HG02623 (cell line): ENCODE data around the gene KTN1.

Experiments used
- ATAC-seq: cut with Tn5 transposase; IDR thresholded peaks from one replicate; pipeline ENCODE4 v1.9.1; 2021; ENCODE audit warnings: moderate library complexity; ENCODE audit not compliant: unreplicated experiment

Gene KTN1

GRCh38 chr14:55579724-55580469 is at the start of gene KTN1:
Gene KTN1 (plus strand): TSS chr14:55580207. CDS start chr14:55612049, 31,842 bp downstream.
- ATAC-seq = peak; percentile 76

- no peak for ATAC-seq
Observed at GRCh38 chr14:55530464-55530863, 49.5 kb upstream of the KTN1 start.

- ATAC-seq = no peak
Observed at GRCh38 chr14:55532645-55533344, 47.2 kb upstream of the KTN1 start.

GRCh38 chr14:55533960-55534359 is 46.0 kb upstream of the KTN1 start:
- ATAC-seq = no peak

- no peak for ATAC-seq
Observed at GRCh38 chr14:55535516-55536203, 44.3 kb upstream of the KTN1 start.

GRCh38 chr14:55536204-55536708 is 43.8 kb upstream of the KTN1 start:
- no peak for ATAC-seq

- ATAC-seq = no peak
Observed at GRCh38 chr14:55537782-55538181, 42.2 kb upstream of the KTN1 start.

- ATAC-seq = no peak
Observed at GRCh38 chr14:55539975-55540374, 40.0 kb upstream of the KTN1 start.

GRCh38 chr14:55540847-55541773 is 38.9 kb upstream of the KTN1 start:
- no peak for ATAC-seq

GRCh38 chr14:55545779-55546178 is 34.2 kb upstream of the KTN1 start:
- no peak for ATAC-seq

- no peak for ATAC-seq
Observed at GRCh38 chr14:55546212-55546874, 33.7 kb upstream of the KTN1 start.

- ATAC-seq = no peak
Observed at GRCh38 chr14:55547650-55548315, 32.2 kb upstream of the KTN1 start.

GRCh38 chr14:55553791-55554190 is 26.2 kb upstream of the KTN1 start:
- ATAC-seq = no peak

GRCh38 chr14:55556929-55557623 is 22.9 kb upstream of the KTN1 start:
- ATAC-seq = no peak

- no peak for ATAC-seq
Observed at GRCh38 chr14:55562135-55562534, 17.9 kb upstream of the KTN1 start.

- ATAC-seq = no peak
Observed at GRCh38 chr14:55568618-55569017, 11.4 kb upstream of the KTN1 start.

- ATAC-seq = peak; percentile 55
Observed at GRCh38 chr14:55571125-55571889, 8.7 kb upstream of the KTN1 start.

- ATAC-seq = no peak
Observed at GRCh38 chr14:55572578-55572977, 7.4 kb upstream of the KTN1 start.
